ENCODE measurements around the gene KRTAP1-3.
"Not testable (repeated sequence)": the region's sequence is repeated elsewhere in the genome, so short reads cannot be mapped to it uniquely, and the experiment has no call there.

KRTAP1-3 gene

DNA sequence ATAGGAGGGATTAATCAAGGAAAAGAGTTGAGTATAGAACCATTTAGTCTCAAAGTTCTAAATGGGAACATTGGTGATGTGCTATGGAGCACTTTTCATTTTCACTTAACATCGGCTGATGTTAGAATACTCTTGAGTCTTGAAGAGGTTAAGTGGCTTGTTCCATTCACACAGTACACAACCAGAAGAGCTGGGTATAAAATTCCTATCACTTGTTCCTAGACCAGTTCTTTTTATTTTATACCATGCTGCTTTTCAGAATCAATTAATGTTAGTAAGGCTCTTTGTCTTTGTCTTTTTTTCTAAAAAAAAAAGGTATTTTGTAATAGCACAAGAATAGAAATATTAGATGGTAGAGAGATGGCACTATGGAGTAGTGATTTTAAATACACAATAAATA is 8.3 kb upstream of the KRTAP1-3 start:
- TF ChIP-seq, protein P1, sequence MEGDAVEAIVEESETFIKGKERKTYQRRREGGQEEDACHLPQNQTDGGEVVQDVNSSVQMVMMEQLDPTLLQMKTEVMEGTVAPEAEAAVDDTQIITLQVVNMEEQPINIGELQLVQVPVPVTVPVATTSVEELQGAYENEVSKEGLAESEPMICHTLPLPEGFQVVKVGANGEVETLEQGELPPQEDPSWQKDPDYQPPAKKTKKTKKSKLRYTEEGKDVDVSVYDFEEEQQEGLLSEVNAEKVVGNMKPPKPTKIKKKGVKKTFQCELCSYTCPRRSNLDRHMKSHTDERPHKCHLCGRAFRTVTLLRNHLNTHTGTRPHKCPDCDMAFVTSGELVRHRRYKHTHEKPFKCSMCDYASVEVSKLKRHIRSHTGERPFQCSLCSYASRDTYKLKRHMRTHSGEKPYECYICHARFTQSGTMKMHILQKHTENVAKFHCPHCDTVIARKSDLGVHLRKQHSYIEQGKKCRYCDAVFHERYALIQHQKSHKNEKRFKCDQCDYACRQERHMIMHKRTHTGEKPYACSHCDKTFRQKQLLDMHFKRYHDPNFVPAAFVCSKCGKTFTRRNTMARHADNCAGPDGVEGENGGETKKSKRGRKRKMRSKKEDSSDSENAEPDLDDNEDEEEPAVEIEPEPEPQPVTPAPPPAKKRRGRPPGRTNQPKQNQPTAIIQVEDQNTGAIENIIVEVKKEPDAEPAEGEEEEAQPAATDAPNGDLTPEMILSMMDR (IDR thresholded peaks at IDR 0.05; ENCODE audit: control extremely low read depth, extremely low read depth, low read depth, missing control alignments): no peak
- ChIA-PET CTCF (no interaction called here), POLR2A (no interaction called here)
- DNase-seq (ENCODE audit: extremely low spot score): no peak

DNA sequence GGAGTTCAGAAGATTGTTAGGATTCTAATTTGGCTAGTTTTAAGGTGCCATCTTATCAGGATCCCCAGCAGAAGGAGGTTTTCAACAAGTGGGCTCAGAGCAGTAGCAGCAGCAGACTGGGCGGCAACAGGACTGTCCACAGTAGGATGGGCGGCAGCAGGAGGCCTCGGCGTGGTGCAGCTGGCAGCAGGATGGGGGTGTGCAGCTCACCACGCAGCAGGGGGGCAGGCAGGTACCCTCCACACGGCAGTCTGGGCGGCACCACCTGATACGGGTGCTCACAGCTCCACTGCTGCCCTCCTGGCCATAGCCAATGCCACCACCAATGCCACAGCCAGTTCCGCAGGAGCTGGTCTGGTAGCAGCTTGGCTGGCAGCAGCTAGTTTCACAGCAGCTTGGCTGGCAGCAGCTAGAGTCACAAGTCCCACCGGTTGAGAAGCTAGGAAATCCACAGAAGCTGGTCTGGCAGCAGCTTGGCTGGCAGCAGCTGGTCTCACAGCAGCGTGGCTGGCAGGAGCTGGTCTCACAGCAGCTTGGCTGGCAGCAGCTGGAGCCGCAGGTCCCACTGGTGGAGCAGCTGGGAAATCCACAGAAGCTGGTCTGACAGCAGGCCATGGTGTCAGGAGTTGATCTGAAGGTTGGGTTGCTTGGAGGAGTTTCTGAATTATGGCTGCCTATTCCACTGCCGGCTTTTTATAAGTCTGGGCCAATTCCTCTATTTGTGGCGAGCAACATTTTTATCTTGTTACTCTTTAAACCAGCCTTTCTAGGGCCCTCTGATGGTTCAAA is 6.3 kb upstream of the KRTAP1-3 start, which contains the start of gene KRTAP1-1:
Gene KRTAP1-1 (minus strand): TSS at position 668 of the 789 bp plus-strand sequence. CDS start 53 bp downstream, at position 615.
- not testable (repeated sequence) for DNase-seq (ENCODE audit: extremely low spot score)

DNA sequence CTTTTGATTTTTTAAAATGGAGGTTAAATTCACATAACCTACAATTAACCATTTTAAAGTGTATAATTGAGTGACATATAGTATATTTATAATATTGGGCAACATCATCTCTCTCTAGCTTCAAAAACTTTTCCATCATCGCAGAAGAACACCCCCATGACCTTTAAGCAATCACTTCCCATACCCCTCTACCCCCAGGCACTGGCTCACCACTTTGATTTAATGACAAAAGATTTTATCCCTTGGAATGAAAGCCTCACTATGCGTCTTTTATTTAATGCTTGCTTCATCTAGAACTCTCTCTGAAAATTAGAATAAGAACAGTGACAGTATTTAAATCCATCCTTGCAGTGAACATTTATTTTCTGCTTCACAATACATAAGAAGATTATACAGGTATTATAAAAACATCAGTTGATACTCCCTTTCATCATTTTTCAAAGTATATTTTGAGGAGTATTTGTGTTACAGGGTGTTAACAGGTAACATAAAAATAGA is 3.2 kb upstream of the KRTAP1-3 start:
- no peak for DNase-seq (ENCODE audit: extremely low spot score)
- ChIA-PET POLR2A (interaction anchor here (0.6 kb wide), 1 partner anchor 1794 kb away, joined by 3 read pairs; no protein-coding TSS in a partner anchor), CTCF (interaction anchor here (1.0 to 1.4 kb wide), 2 partner anchors 9 to 18 kb away, joined by 3 to 4 read pairs; no protein-coding TSS in a partner anchor)
- TF ChIP-seq, protein P1 (IDR thresholded peaks at IDR 0.05; ENCODE audit: control extremely low read depth, extremely low read depth, low read depth, missing control alignments): no peak

More for the DNA sequence above, 6.3 kb upstream of the KRTAP1-3 start, which contains the start of gene KRTAP1-1:
- CTCF ChIA-PET, POLR2A ChIA-PET: not testable (repeated sequence)

DNA sequence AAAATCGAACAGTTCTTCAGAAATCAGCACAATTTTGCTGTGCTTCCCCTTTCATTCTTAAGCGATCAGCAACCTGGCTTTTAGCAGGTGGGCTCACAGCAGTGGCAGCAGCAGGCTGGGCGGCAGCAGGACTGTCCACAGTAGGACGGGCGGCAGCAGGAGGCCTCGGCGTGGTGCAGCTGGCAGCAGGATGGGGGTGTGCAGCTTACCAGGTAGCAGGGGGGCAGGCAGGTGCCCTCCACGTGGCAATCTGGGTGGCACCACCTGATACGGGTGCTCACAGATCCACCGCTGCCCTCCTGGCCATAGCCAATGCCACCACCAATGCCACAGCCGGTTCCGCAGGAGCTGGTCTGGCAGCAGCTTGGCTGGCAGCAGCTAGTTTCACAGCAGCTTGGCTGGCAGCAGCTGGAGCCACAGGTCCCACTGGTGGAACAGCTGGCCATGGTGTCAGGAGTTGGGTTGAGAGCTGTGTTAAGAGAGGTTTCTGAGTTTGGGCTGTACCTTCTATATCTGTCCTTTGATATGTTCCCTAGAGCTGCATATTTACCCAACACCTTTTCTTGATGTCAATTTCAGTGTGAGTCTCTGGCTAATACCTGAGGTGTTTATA is 4.9 kb downstream of the KRTAP1-3 start, which contains the start of gene KRTAP1-4:
Gene KRTAP1-4 (minus strand): TSS at position 563 of the 613 bp plus-strand sequence. CDS start 117 bp downstream, at position 446.
- ChIA-PET CTCF (no interaction called here), POLR2A (no interaction called here)
- DNase-seq (ENCODE audit: extremely low spot score): no peak
- TF ChIP-seq, protein P1 (IDR thresholded peaks at IDR 0.05; ENCODE audit: control extremely low read depth, extremely low read depth, low read depth, missing control alignments): no peak

DNA sequence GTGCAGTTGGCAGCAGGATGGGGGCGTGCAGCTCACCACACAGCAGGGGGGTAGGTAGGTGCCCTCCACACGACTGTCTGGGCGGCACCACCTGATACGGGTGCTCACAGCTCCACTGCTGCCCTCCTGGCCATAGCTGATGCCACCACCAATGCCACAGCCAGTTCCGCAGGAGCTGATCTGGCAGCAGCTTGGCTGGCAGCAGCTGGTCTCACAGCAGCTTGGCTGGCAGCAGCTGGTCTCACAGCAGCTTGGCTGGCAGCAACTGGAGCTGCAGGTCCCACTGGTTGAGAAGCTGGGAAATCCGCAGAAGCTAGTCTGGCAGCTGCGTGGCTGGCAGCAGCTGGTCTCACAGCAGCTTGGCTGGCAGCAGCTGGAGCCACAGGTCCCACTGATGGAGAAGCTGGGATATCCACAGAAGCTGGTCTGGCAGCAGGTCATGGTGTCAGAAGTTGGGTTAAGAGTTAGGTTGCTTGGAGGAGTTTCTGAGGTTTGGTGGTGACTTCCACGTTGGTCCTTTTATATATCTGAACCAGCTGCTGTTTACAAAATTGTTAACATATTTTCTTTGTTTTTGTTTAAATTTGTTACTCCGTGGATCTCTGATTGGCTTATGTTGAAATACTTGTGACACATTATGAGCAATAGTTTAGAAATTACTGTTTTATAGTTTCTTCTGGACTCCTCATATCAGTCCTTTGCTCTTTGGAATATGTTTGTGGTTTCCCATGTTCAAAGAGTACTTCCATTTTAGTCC is 7.8 kb downstream of the KRTAP1-3 start, which contains the start of gene KRTAP1-5:
Gene KRTAP1-5 (minus strand): TSS at position 494 of the 757 bp plus-strand sequence. CDS start 53 bp downstream, at position 441.
- CTCF ChIA-PET: interaction anchor here (1.0 kb wide), 1 partner anchor 9 kb away, joined by 4 read pairs; no protein-coding TSS in a partner anchor
- TF ChIP-seq, protein P1 (IDR thresholded peaks at IDR 0.05; ENCODE audit: control extremely low read depth, extremely low read depth, low read depth, missing control alignments): no peak
- POLR2A ChIA-PET: no interaction called here
- no peak for DNase-seq (ENCODE audit: extremely low spot score)

DNA sequence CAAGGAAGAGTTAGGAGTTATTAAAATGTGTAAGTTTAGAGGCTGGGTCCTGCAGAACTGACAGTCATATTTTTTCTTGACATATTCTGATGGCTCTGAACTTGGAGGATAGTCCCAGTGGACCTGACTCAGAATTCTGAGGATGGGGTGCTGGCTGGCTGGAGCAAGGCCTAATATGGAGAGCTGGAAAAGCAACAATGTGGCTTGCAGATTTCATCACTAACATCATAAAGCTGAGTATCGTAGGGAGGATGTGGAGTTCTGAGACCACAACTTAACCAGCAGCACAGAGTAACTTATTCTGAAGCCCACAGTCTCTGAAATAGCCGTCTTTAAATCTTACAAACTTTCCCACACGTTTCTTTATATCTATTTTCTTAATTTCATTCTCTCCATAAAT is 10.0 kb downstream of the KRTAP1-3 start:
- no peak for DNase-seq (ENCODE audit: extremely low spot score)
- ChIA-PET POLR2A (no interaction called here), CTCF (interaction anchor here (1.5 kb wide), 1 partner anchor 159 kb away, joined by 3 read pairs; no protein-coding TSS in a partner anchor)
- TF ChIP-seq, protein P1 (IDR thresholded peaks at IDR 0.05; ENCODE audit: control extremely low read depth, extremely low read depth, low read depth, missing control alignments): no peak
